Measurements from ENCODE around the gene CCDC124.

DNA sequence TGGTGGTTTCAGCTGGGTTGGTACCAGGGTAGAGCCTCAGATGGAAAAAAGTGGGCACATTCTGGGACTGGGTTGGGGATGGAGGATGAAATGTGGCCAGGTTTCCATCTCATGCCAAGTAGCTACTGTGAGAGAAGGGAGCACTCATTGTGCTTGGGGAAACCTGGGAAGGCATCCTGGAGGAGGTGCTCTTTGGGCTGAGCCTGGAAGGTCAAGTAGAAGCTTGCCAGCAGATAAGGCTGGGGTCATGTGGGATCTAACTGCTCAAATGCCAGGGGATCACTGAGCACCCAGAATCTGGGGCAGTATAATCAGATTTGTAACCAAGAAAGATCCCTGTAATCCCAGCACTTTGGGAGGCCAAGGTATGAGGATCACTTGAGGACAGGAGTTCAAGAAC is 25.1 kb downstream of the CCDC124 start:
- TF ChIP-seq CTCF (IDR thresholded peaks at IDR 0.05) (no peak), POLR2A (IDR thresholded peaks at IDR 0.05) (no peak)
